ENCODE measurements around the gene TRIM50.
"Not testable (repeated sequence)": the region's sequence is repeated elsewhere in the genome, so short reads cannot be mapped to it uniquely, and the experiment has no call there.

The TRIM50 gene

GRCh38 chr7:73327922-73328321 lies at the start of gene TRIM50, which contains the start of gene FKBP6:
Gene TRIM50, minus strand, starts transcription at chr7:73328082. Its CDS starts 3,295 bp downstream, at chr7:73324787.
Gene FKBP6, plus strand, starts transcription at chr7:73328161. Its CDS starts 268 bp downstream, at chr7:73328429.
- not testable (repeated sequence) for H3K36me3 Mint-ChIP-seq (ENCODE audit: low read depth); H3K4me3 Mint-ChIP-seq; H3K9me3 Mint-ChIP-seq; H3K4me1 Mint-ChIP-seq
- H3K27ac Mint-ChIP-seq, result peak within 1 kb of the TSS in 1 of 3 experiments; percentile 88
- peaks cover 10% of the 10 kb centered on the region for H3K27me3 Mint-ChIP-seq (ENCODE audit: low read depth)

- no peak for TF ChIP-seq CTCF (IDR thresholded peaks at IDR 0.05; ENCODE audit: unreplicated experiment in 3 of 3)
These were observed 49.0 kb upstream of the TRIM50 start for GRCh38 chr7:73376671-73377412.

GRCh38 chr7:73376262-73376661 lies 48.4 kb upstream of the TRIM50 start:
- H3K27ac Mint-ChIP-seq; H3K36me3 Mint-ChIP-seq (ENCODE audit: low read depth); H3K27me3 Mint-ChIP-seq (ENCODE audit: low read depth); H3K4me1 Mint-ChIP-seq; H3K9me3 Mint-ChIP-seq; H3K4me3 Mint-ChIP-seq: not testable (repeated sequence)

More at GRCh38 chr7:73376671-73377412, 49.0 kb upstream of the TRIM50 start:
- peaks cover 5% of the 10 kb centered on the region for H3K9me3 Mint-ChIP-seq
- no peak overlapping the region for H3K27ac Mint-ChIP-seq
- no peak overlapping the region for H3K4me3 Mint-ChIP-seq
- H3K36me3 Mint-ChIP-seq (ENCODE audit: low read depth), result no peaks in the 10 kb centered on the region
- no peaks in the 10 kb centered on the region for H3K4me1 Mint-ChIP-seq
- H3K27me3 Mint-ChIP-seq (ENCODE audit: low read depth), result no peaks in the 10 kb centered on the region

GRCh38 chr7:73373741-73374140 lies 45.9 kb upstream of the TRIM50 start:
- H3K36me3 Mint-ChIP-seq (ENCODE audit: low read depth), result no peaks in the 10 kb centered on the region
- H3K9me3 Mint-ChIP-seq, result no peaks in the 10 kb centered on the region
- H3K4me3 Mint-ChIP-seq, result no peak overlapping the region
- TF ChIP-seq CTCF (IDR thresholded peaks at IDR 0.05; ENCODE audit: unreplicated experiment in 3 of 3), result no peak
- H3K27ac Mint-ChIP-seq, result no peak overlapping the region
- H3K4me1 Mint-ChIP-seq, result no peaks in the 10 kb centered on the region
- H3K27me3 Mint-ChIP-seq (ENCODE audit: low read depth), result no peaks in the 10 kb centered on the region

- H3K27me3 Mint-ChIP-seq (ENCODE audit: low read depth), result peaks cover 4% of the 10 kb centered on the region
These were observed 41.7 kb upstream of the TRIM50 start for GRCh38 chr7:73369622-73370021.

GRCh38 chr7:73369009-73369408 lies 41.1 kb upstream of the TRIM50 start:
- Mint-ChIP-seq H3K27ac (no peak overlapping the region), H3K4me3 (no peak overlapping the region), H3K9me3 (no peaks in the 10 kb centered on the region), H3K27me3 (ENCODE audit: low read depth) (peaks cover 4% of the 10 kb centered on the region), H3K4me1 (peaks cover 8% of the 10 kb centered on the region), H3K36me3 (ENCODE audit: low read depth) (no peaks in the 10 kb centered on the region)
- TF ChIP-seq CTCF (IDR thresholded peaks at IDR 0.05; ENCODE audit: unreplicated experiment in 3 of 3), result no peak

More at GRCh38 chr7:73369622-73370021, 41.7 kb upstream of the TRIM50 start:
- no peak overlapping the region for H3K4me3 Mint-ChIP-seq
- H3K27ac Mint-ChIP-seq, result no peak overlapping the region
- TF ChIP-seq CTCF (IDR thresholded peaks at IDR 0.05; ENCODE audit: unreplicated experiment in 3 of 3), result no peak
- no peaks in the 10 kb centered on the region for H3K36me3 Mint-ChIP-seq (ENCODE audit: low read depth)
- peaks cover 8% of the 10 kb centered on the region for H3K4me1 Mint-ChIP-seq
- H3K9me3 Mint-ChIP-seq, result no peaks in the 10 kb centered on the region

GRCh38 chr7:73366990-73367389 lies 39.1 kb upstream of the TRIM50 start:
- peak overlapping the region in 1 of 3 experiments; percentile 50 for H3K27ac Mint-ChIP-seq
- TF ChIP-seq CTCF (IDR thresholded peaks at IDR 0.05; ENCODE audit: unreplicated experiment in 3 of 3), result no peak
- H3K27me3 Mint-ChIP-seq (ENCODE audit: low read depth), result peaks cover 12% of the 10 kb centered on the region
- peak overlapping the region in 1 of 3 experiments; percentile 50 for H3K4me3 Mint-ChIP-seq
- H3K36me3 Mint-ChIP-seq (ENCODE audit: low read depth), result no peaks in the 10 kb centered on the region
- H3K9me3 Mint-ChIP-seq, result no peaks in the 10 kb centered on the region
- peaks cover 8% of the 10 kb centered on the region for H3K4me1 Mint-ChIP-seq
